Endothelial cell of umbilical vein (primary cell): ENCODE data around the gene NSMCE1. TPM values are rescaled to one million over a fixed set of nuclear protein-coding genes. Genes with fewer than 3 reads are reported as not detected.
"Not testable (repeated sequence)": the region's sequence is repeated elsewhere in the genome, so short reads cannot be mapped to it uniquely, and the experiment has no call there.

ENCODE experiments used
- BruUV-seq: library from RNA; stranded (reverse); fragments of 400-500 nt; replicated peaks from 2 replicates; lab custom pipeline; 2021; lab: Mats Ljungman, UMichigan
- CTCF ChIA-PET: fragments of 300-600, 350-600 bp; sonication (Branson Sonifier 250); formaldehyde crosslinking; loops from one replicate; lab custom pipeline; 2021; ENCODE audit warnings: antibody characterized with exemption, inconsistent platforms; lab: Charles Lee
- POLR2A ChIA-PET: fragments of 300-600, 350-600 bp; sonication (Branson Sonifier 250); formaldehyde crosslinking; loops from one replicate; lab custom pipeline; 2021; ENCODE audit warnings: antibody characterized with exemption, inconsistent platforms; lab: Charles Lee
- DNase-seq: peaks from one replicate; pipeline ENCODE4 v3.0.0-alpha.2; 2011; ENCODE audit warnings: low read depth, low spot score
- FAIRE-seq: peaks from 2 replicates; lab custom pipeline; 2011; peaks lifted over from hg19 to GRCh38; lab: Jason Lieb, UNC
- H2AFZ ChIP-seq: 2 replicates; pipeline ENCODE4 v1.6.0; 2012; ENCODE audit warnings: low read depth, low read length, control low read depth, inconsistent platforms
- H3K27ac ChIP-seq: 2 replicates; pipeline ENCODE4 v1.5.1; 2011; ENCODE audit warnings: low read depth, mild to moderate bottlenecking, control low read depth, low read length, moderate library complexity; ENCODE audit not compliant: insufficient read depth
- H3K27me3 ChIP-seq, 2 experiments: 2 replicates each; pipeline versions ENCODE4 v1.6.0 to v1.6.1; 2011; ENCODE audit warnings: low read length in 2 of 2, mixed read lengths in 1 of 2; ENCODE audit not compliant: control insufficient read depth in 2 of 2, insufficient read depth in 2 of 2
- H3K36me3 ChIP-seq, 2 experiments: 2 replicates in 1 of 2; 3 replicates in 1 of 2; pipeline ENCODE4 v1.5.1; 2011; ENCODE audit warnings: low read length in 2 of 2, mild to moderate bottlenecking in 1 of 2, moderate library complexity in 1 of 2; ENCODE audit not compliant: control insufficient read depth in 2 of 2, insufficient read depth in 2 of 2; ENCODE audit errors: extremely low read depth in 1 of 2
- H3K4me1 ChIP-seq: 3 replicates; pipeline ENCODE4 v1.5.1; 2011; ENCODE audit warnings: mild to moderate bottlenecking, low read length; ENCODE audit not compliant: control insufficient read depth, insufficient read depth; ENCODE audit errors: extremely low read depth
- H3K4me2 ChIP-seq: 2 replicates; pipeline ENCODE4 v1.6.1; 2011; ENCODE audit warnings: low read length, control low read depth, mixed read lengths; ENCODE audit not compliant: insufficient read depth
- H3K4me3 ChIP-seq, 3 experiments: fragments of 200-600 bp in 1 of 3; sonication (generic), shearing (Covaris generic) in 1 of 3; replicated peaks in 1 of 3; 2 replicates each; pipeline ENCODE4 v1.5.1; 2011 to 2016; ENCODE audit warnings: control low read depth in 3 of 3, low read length in 3 of 3, mild to moderate bottlenecking in 2 of 3, inconsistent platforms in 1 of 3, low read depth in 1 of 3, moderate library complexity in 1 of 3; ENCODE audit not compliant: insufficient read depth in 1 of 3
- H3K79me2 ChIP-seq: 2 replicates; pipeline ENCODE4 v1.6.0; 2012; ENCODE audit warnings: low read length, inconsistent platforms; ENCODE audit not compliant: control insufficient read depth, insufficient read depth
- H3K9ac ChIP-seq: replicated peaks from 2 replicates; pipeline ENCODE3; 2011; ENCODE audit warnings: low read length, control low read depth; ENCODE audit not compliant: insufficient read depth; ENCODE audit errors: extremely low read depth
- H3K9me1 ChIP-seq: replicated peaks from 3 replicates; pipeline ENCODE4 v1.6.0; 2011; ENCODE audit warnings: mild to moderate bottlenecking, low read length; ENCODE audit not compliant: control insufficient read depth, insufficient read depth; ENCODE audit errors: extremely low read depth
- H3K9me3 ChIP-seq: replicated peaks from 2 replicates; pipeline ENCODE4 v1.5.1; 2012; ENCODE audit warnings: low read length, inconsistent platforms; ENCODE audit not compliant: control insufficient read depth, insufficient read depth
- H4K20me1 ChIP-seq: replicated peaks from 2 replicates; pipeline ENCODE3; 2011; ENCODE audit warnings: mild to moderate bottlenecking, low read length; ENCODE audit not compliant: control insufficient read depth, insufficient read depth; ENCODE audit errors: extremely low read depth
- EZH2 ChIP-seq: IDR thresholded peaks from 2 replicates; pipeline ENCODE4 v1.6.1; 2012; ENCODE audit warnings: borderline replicate concordance, low read depth, mild to moderate bottlenecking, moderate library complexity, low read length, inconsistent platforms; ENCODE audit not compliant: severe bottlenecking
- dilution Hi-C: fragments of 300-500 bp; cut with MboI; formaldehyde crosslinking; loops from one replicate; pipeline ENCODE4 v1.15.0; 2019; ENCODE audit warnings: low sequenced_read_pairs; ENCODE audit not compliant: extremely low pct_ligation_motif_present
- intact Hi-C: fragments of 100-400 bp; cut with micrococcal nuclease; formaldehyde crosslinking; loops from one replicate; pipeline ENCODE4 v1.10.0; 2022
- polyA plus RNA-seq, 4 experiments: library from polyadenylated mRNA; depleted of rRNA in 3 of 4; stranded (reverse) in 3 of 4; unstranded in 1 of 4; fragments of >200 nt; gene quantifications; 2 replicates each; pipeline versions ENCODE4 v1.2.1 to v1.2.3, GENCODE V29; 2011 to 2012; ENCODE audit warnings: missing spikeins in 1 of 4
- total RNA-seq: library from RNA; stranded (reverse); gene quantifications from 2 replicates; pipeline ENCODE4 v1.2.3, GENCODE V29; 2021
- TF ChIP-seq, protein P1 (sequence below), 2 donors: IDR thresholded peaks; 1 replicate in 1 of 2; 2 replicates in 1 of 2; pipeline ENCODE4 v1.5.1; 2011; ENCODE audit warnings: low read length in 2 of 2, mild to moderate bottlenecking in 2 of 2, moderate library complexity in 2 of 2, control low read depth in 1 of 2, inconsistent platforms in 1 of 2, low read depth in 1 of 2; ENCODE audit not compliant: insufficient read depth in 1 of 2; ENCODE audit errors: extremely low read depth in 1 of 2
- TF ChIP-seq, protein P2 (sequence below): IDR thresholded peaks from 2 replicates; pipeline ENCODE4 v1.6.1; 2011; ENCODE audit not compliant: insufficient read depth, insufficient read length

The NSMCE1 gene
- total and polyA plus RNA-seq, 2 donors (not counting 3 experiments of a cell fraction or from before 2014, with no cell fraction given), result 23.8 to 42.0 TPM

DNA sequence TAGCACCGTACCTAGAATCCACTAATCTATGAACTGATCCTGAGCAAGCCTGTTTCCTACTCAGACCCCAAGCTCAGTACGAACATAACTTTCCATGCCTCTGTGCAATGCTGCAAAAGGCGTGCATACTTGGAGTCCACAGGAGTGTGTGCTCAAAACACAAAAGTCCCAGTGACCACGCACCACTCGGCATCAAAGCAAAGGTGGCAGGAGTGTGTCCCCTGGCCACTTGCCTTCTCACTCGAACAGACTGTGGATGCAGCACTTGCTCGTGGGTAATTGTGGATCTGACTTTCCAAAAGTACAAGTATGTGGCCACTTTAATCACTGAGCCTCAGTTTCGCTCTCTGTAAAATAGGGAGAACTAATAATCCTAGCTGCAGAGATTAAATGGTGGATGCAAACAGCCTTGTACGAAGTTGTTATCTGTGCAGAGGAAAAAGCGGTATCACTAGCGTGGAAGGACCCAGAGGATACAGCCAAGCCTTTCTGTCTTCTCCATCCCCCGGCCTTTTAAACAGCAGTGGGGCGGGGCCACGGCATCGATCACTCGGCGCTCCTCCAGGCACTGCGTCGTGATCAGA lies 65.6 kb downstream of the NSMCE1 start:
- no peaks in the 10 kb centered on the region for H3K9me1 ChIP-seq
- H3K4me3 ChIP-seq, result peak overlapping the region in 2 of 3 experiments; percentile 56 to 78
- dilution Hi-C loops, result no loop called here
- intact Hi-C loops, result loop anchor here (1.0 kb wide), 3 partner anchors 24 to 164 kb away; no protein-coding TSS in a partner anchor
- H3K79me2 ChIP-seq, result no peaks in the 10 kb centered on the region
- ChIA-PET POLR2A (interaction anchor here (1.0 to 1.6 kb wide), 4 partner anchors 24 to 165 kb away, joined by 3 to 6 read pairs (median 5); no protein-coding TSS in a partner anchor), CTCF (interaction anchor here (0.8 to 2.2 kb wide), 6 partner anchors 9 to 252 kb away, joined by 3 to 20 read pairs (median 8); no protein-coding TSS in a partner anchor)
- no peaks in the 10 kb centered on the region for H3K9me3 ChIP-seq
- H3K27me3 ChIP-seq, result peaks cover 4 to 6% of the 10 kb centered on the region in 2 experiments
- peak overlapping the region; percentile 68 for H3K4me2 ChIP-seq
- TSS peak; percentile 93 for BruUV-seq
- TF ChIP-seq EZH2, result no peak
- TF ChIP-seq, protein P1, sequence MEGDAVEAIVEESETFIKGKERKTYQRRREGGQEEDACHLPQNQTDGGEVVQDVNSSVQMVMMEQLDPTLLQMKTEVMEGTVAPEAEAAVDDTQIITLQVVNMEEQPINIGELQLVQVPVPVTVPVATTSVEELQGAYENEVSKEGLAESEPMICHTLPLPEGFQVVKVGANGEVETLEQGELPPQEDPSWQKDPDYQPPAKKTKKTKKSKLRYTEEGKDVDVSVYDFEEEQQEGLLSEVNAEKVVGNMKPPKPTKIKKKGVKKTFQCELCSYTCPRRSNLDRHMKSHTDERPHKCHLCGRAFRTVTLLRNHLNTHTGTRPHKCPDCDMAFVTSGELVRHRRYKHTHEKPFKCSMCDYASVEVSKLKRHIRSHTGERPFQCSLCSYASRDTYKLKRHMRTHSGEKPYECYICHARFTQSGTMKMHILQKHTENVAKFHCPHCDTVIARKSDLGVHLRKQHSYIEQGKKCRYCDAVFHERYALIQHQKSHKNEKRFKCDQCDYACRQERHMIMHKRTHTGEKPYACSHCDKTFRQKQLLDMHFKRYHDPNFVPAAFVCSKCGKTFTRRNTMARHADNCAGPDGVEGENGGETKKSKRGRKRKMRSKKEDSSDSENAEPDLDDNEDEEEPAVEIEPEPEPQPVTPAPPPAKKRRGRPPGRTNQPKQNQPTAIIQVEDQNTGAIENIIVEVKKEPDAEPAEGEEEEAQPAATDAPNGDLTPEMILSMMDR (IDR thresholded peaks at IDR 0.05; ENCODE audit: extremely low read depth in 1 of 2, insufficient read depth in 1 of 2, low read depth in 1 of 2, low read length in 2 of 2), result no peak
- TF ChIP-seq, protein P2, sequence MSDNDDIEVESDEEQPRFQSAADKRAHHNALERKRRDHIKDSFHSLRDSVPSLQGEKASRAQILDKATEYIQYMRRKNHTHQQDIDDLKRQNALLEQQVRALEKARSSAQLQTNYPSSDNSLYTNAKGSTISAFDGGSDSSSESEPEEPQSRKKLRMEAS, result no peak
- peak overlapping the region; percentile 85 for H3K9ac ChIP-seq
- H4K20me1 ChIP-seq, result no peaks in the 10 kb centered on the region
- FAIRE-seq, result no peak
- DNase-seq, result no peak
- no peaks in the 10 kb centered on the region for H3K36me3 ChIP-seq
- peaks cover 10% of the 10 kb centered on the region for H3K4me1 ChIP-seq
- H3K27ac ChIP-seq, result peak overlapping the region; percentile 78
- H2AFZ ChIP-seq, result peak overlapping the region; percentile 68

DNA sequence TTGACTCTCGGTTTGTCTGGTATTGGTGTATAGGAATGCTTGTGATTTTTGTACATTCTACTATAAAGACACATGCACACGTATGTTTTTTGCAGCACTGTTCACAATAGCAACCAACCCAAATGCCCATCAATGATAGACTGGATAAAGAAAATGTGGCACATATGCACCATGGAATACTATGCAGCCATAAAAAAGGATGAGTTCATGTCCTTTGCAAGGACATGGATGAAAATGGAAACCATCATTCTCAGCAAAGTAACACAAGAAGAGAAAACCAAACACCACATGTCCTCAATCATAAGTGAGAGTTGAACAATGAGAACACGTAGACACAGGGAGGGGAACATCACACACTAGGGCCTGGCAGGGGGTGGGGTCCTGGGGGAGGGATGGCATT lies 67.7 kb downstream of the NSMCE1 start:
- dilution Hi-C loops, FAIRE-seq: not testable (repeated sequence)

More for the DNA sequence above, 67.7 kb downstream of the NSMCE1 start:
- H3K27me3 ChIP-seq, H3K9me3 ChIP-seq, H2AFZ ChIP-seq, intact Hi-C loops, POLR2A ChIA-PET, H3K4me3 ChIP-seq, H3K4me2 ChIP-seq, H3K9me1 ChIP-seq, CTCF ChIA-PET, BruUV-seq, H4K20me1 ChIP-seq, H3K79me2 ChIP-seq, H3K9ac ChIP-seq, H3K36me3 ChIP-seq, H3K27ac ChIP-seq, DNase-seq: not testable (repeated sequence)
- H3K4me1 ChIP-seq, result peaks cover 20% of the 10 kb centered on the region
